B cell (primary cell): Measurements from ENCODE around the gene PCTP.

ENCODE experiments used
- EZH2 ChIP-seq: IDR thresholded peaks from 2 replicates; pipeline ENCODE4 v1.6.1; 2012; ENCODE audit warnings: borderline replicate concordance, low read depth, mild to moderate bottlenecking, moderate library complexity, low read length; ENCODE audit not compliant: insufficient read depth, poor library complexity, severe bottlenecking
- TF ChIP-seq, protein P1 (sequence below): fragments of 200-600 bp; IDR thresholded peaks from one replicate; pipeline ENCODE4 v1.8.0; 2022; ENCODE audit warnings: antibody characterized with exemption, mild to moderate bottlenecking

DNA sequence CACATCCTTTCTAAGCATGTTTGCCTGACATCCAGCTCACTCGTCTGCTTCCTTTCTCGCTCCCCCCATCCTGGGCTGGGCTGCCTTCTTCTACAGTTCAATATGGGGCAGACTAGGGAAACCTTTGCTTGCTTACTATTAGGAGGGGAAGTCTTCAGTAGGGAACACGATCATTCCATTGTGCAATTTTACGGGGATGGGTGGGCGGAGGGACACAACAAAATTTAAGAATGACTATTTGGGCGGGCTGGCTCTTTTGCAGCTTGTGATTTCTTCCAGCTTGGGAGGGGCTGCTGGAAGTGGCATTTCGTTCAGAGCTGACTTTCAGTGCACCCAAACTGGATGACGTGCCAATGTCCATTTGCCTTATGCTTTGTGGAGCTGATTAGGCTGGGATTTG is 25.4 kb downstream of the PCTP start:
- TF ChIP-seq, protein P1, sequence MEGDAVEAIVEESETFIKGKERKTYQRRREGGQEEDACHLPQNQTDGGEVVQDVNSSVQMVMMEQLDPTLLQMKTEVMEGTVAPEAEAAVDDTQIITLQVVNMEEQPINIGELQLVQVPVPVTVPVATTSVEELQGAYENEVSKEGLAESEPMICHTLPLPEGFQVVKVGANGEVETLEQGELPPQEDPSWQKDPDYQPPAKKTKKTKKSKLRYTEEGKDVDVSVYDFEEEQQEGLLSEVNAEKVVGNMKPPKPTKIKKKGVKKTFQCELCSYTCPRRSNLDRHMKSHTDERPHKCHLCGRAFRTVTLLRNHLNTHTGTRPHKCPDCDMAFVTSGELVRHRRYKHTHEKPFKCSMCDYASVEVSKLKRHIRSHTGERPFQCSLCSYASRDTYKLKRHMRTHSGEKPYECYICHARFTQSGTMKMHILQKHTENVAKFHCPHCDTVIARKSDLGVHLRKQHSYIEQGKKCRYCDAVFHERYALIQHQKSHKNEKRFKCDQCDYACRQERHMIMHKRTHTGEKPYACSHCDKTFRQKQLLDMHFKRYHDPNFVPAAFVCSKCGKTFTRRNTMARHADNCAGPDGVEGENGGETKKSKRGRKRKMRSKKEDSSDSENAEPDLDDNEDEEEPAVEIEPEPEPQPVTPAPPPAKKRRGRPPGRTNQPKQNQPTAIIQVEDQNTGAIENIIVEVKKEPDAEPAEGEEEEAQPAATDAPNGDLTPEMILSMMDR = no peak
- no peak for TF ChIP-seq EZH2
